Measurements from ENCODE around the gene UEVLD. TPM values are rescaled to one million over a fixed set of nuclear protein-coding genes. Genes with fewer than 3 reads are reported as not detected.

UEVLD gene
- total RNA-seq, 1 experiment from 2014 or later = 13.7 TPM

DNA sequence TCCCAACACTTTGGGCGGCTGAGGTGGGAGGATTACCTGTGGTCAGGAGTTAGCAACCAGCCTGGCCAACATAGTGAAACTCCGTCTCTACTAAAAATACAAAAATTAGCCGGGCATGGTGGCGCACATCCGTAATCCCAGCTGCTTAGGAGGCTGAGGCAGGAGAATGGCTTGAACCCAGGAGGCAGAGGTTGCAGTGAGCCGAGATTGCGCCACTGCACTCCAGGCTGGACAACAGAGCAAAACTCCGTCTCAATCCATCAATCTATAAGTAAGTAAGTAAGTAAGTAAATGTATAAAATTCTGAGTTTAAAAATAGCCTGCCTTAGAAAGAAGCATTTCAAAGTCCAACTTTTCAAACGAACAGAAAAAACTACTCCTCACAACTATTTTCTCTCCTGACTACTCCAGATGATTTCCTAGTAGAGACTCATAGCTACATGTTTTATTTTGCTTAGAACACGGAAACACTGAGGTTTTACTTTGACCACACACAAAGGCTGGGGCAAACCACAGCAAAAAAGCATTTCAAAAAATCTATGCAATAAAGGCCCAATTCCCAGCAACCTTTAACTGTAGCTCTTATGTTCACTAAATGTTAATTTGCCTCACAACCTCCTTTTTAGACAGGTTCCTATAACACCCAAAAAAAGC lies 29.3 kb upstream of the UEVLD start (continued):
- no peak for TF ChIP-seq CTCF (IDR thresholded peaks at IDR 0.05 in 2 of 3, conservative IDR thresholded peaks at IDR 0.05 in 1 of 3; ENCODE audit: borderline replicate concordance in 1 of 3, insufficient read depth in 1 of 3, low read depth in 2 of 3, low read length in 2 of 3)
- no peak for TF ChIP-seq CBX3 (IDR thresholded peaks at IDR 0.05; ENCODE audit: low read depth)
- TF ChIP-seq SRF (IDR thresholded peaks at IDR 0.05; ENCODE audit: low read depth) = no peak
- TF ChIP-seq ZNF274 (IDR thresholded peaks at IDR 0.05; ENCODE audit: low read depth, low read length) = no peak
- TF ChIP-seq ZFX (IDR thresholded peaks at IDR 0.05) = no peak
- TF ChIP-seq, protein P1, sequence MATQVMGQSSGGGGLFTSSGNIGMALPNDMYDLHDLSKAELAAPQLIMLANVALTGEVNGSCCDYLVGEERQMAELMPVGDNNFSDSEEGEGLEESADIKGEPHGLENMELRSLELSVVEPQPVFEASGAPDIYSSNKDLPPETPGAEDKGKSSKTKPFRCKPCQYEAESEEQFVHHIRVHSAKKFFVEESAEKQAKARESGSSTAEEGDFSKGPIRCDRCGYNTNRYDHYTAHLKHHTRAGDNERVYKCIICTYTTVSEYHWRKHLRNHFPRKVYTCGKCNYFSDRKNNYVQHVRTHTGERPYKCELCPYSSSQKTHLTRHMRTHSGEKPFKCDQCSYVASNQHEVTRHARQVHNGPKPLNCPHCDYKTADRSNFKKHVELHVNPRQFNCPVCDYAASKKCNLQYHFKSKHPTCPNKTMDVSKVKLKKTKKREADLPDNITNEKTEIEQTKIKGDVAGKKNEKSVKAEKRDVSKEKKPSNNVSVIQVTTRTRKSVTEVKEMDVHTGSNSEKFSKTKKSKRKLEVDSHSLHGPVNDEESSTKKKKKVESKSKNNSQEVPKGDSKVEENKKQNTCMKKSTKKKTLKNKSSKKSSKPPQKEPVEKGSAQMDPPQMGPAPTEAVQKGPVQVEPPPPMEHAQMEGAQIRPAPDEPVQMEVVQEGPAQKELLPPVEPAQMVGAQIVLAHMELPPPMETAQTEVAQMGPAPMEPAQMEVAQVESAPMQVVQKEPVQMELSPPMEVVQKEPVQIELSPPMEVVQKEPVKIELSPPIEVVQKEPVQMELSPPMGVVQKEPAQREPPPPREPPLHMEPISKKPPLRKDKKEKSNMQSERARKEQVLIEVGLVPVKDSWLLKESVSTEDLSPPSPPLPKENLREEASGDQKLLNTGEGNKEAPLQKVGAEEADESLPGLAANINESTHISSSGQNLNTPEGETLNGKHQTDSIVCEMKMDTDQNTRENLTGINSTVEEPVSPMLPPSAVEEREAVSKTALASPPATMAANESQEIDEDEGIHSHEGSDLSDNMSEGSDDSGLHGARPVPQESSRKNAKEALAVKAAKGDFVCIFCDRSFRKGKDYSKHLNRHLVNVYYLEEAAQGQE (IDR thresholded peaks at IDR 0.05; ENCODE audit: low read depth) = no peak
- TF ChIP-seq EGR1 (IDR thresholded peaks at IDR 0.05; ENCODE audit: low read depth) = no peak
- no peak for TF ChIP-seq RAD21 (IDR thresholded peaks at IDR 0.05; ENCODE audit: low read depth)
- TF ChIP-seq, protein P2, sequence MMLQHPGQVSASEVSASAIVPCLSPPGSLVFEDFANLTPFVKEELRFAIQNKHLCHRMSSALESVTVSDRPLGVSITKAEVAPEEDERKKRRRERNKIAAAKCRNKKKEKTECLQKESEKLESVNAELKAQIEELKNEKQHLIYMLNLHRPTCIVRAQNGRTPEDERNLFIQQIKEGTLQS (IDR thresholded peaks at IDR 0.05) = no peak

Data from HCT116 (cell line).